Right lobe of liver (tissue), 4 donors: Measurements from ENCODE around the gene PNP.

Experiments used
- CTCF ChIP-seq, 4 donors: fragments of 200-600 bp in 3 of 4; fragments of 450-650 bp in 1 of 4; IDR thresholded peaks; one replicate each; pipeline versions ENCODE4 v1.5.1 to v1.8.0; 2016 to 2022; ENCODE audit warnings: antibody characterized with exemption in 4 of 4, mild to moderate bottlenecking in 2 of 4
- POLR2A ChIP-seq: fragments of 450-650 bp; IDR thresholded peaks from one replicate; pipeline ENCODE4 v1.6.1; 2017; ENCODE audit warnings: antibody characterized with exemption, mild to moderate bottlenecking
- donor health status: DM: no; HTN: no; CAD: no.
- donor health status: DM: no; HTN: no; CAD: no.
- donor health status: DM: no; HTN: yes; CAD: no.

- TF ChIP-seq CTCF (IDR thresholded peaks at IDR 0.05) (no peak), POLR2A (no peak)
These were observed 18.2 kb downstream of the PNP start for GRCh38 chr14:20487396-20487725.
